ENCODE measurements around the gene TYMS. TPM values are rescaled to one million over a fixed set of nuclear protein-coding genes. Genes with fewer than 3 reads are reported as not detected.

TYMS gene
- total and polyA plus RNA-seq, 2 donors (not counting 1 experiment from before 2014, with no cell fraction given) = 0.34 to 1.1 TPM

DNA sequence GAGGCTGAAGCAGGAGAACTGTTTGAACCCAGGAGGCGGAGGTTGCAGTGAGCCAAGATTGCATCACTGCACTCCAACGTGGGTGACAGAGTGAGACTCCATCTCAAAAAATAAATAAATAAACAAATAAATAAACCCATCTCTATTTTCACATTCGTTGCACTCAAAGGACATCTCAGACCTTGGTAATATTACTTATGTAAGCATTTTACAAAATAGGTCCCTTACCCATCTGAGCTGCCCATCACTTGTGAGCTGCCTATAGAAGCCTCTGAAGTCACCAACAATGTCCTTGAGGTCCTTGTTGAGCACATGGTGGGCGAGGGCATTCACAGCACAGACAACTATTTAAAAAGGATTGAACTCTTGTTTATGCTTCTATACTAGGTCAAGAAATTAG is 39.6 kb downstream of the TYMS start:
- Mint-ChIP-seq H3K27me3 (no peaks in the 10 kb centered on the region), H3K4me1 (no peaks in the 10 kb centered on the region), H3K4me3 (no peak overlapping the region), H3K27ac (no peak overlapping the region), H3K9me3 (ENCODE audit: insufficient read depth) (no peaks in the 10 kb centered on the region)
- no peaks in the 10 kb centered on the region for H3K27me3 ChIP-seq (replicated peaks in 1 of 4; ENCODE audit: control extremely low read depth in 1 of 4, control insufficient read depth in 3 of 4, insufficient read depth in 4 of 4, low read length in 3 of 4)
- intact Hi-C loops (cut with micrococcal nuclease) = no loop called here
- no peak for ATAC-seq (ENCODE audit: low read depth)
- TF ChIP-seq, protein P1, sequence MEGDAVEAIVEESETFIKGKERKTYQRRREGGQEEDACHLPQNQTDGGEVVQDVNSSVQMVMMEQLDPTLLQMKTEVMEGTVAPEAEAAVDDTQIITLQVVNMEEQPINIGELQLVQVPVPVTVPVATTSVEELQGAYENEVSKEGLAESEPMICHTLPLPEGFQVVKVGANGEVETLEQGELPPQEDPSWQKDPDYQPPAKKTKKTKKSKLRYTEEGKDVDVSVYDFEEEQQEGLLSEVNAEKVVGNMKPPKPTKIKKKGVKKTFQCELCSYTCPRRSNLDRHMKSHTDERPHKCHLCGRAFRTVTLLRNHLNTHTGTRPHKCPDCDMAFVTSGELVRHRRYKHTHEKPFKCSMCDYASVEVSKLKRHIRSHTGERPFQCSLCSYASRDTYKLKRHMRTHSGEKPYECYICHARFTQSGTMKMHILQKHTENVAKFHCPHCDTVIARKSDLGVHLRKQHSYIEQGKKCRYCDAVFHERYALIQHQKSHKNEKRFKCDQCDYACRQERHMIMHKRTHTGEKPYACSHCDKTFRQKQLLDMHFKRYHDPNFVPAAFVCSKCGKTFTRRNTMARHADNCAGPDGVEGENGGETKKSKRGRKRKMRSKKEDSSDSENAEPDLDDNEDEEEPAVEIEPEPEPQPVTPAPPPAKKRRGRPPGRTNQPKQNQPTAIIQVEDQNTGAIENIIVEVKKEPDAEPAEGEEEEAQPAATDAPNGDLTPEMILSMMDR (IDR thresholded peaks at IDR 0.05) = no peak
- TF ChIP-seq EZH2 (IDR thresholded peaks at IDR 0.05; ENCODE audit: borderline replicate concordance, insufficient read depth, low read depth, low read length, poor library complexity, severe bottlenecking) = no peak
- H3K4me2 ChIP-seq (replicated peaks; ENCODE audit: low read depth, low read length, poor library complexity, severe bottlenecking) = no peak overlapping the region
- no peaks in the 10 kb centered on the region for H3K4me1 ChIP-seq (ENCODE audit: control insufficient read depth in 2 of 2, insufficient read depth in 2 of 2, low read length in 2 of 2)
- no peak overlapping the region for H3K27ac ChIP-seq (ENCODE audit: low read length in 2 of 2)
- WGBS (ENCODE audit: insufficient coverage) = 100% methylated on average over 1 of the region's 4 CpGs
- H3K79me2 ChIP-seq (ENCODE audit: control insufficient read depth, insufficient read depth, low read length) = no peaks in the 10 kb centered on the region
- CTCF ChIA-PET = no interaction called here
- H3K4me3 ChIP-seq (ENCODE audit: control extremely low read depth in 1 of 5, extremely low read depth in 1 of 5, insufficient read depth in 1 of 5, low read depth in 2 of 5, low read length in 4 of 5) = no peak overlapping the region
- H4K20me1 ChIP-seq (ENCODE audit: control insufficient read depth, insufficient read depth, low read length, poor library complexity, severe bottlenecking) = no peaks in the 10 kb centered on the region
- POLR2A ChIA-PET = no interaction called here
- no peak overlapping the region for H2AFZ ChIP-seq (ENCODE audit: insufficient read depth, low read depth, low read length, poor library complexity, severe bottlenecking)
- H3K36me3 ChIP-seq (replicated peaks in 1 of 2; ENCODE audit: control extremely low read depth in 1 of 2, control insufficient read depth in 1 of 2, extremely low read depth in 1 of 2, insufficient read depth in 2 of 2, low read length in 1 of 2) = no peaks in the 10 kb centered on the region
- H3K9me3 ChIP-seq (ENCODE audit: control extremely low read depth in 1 of 3, control insufficient read depth in 2 of 3, insufficient read depth in 1 of 3, low read length in 2 of 3) = no peaks in the 10 kb centered on the region
- H3K9ac ChIP-seq (ENCODE audit: low read length) = no peak overlapping the region
- DNase-seq = no peak

DNA sequence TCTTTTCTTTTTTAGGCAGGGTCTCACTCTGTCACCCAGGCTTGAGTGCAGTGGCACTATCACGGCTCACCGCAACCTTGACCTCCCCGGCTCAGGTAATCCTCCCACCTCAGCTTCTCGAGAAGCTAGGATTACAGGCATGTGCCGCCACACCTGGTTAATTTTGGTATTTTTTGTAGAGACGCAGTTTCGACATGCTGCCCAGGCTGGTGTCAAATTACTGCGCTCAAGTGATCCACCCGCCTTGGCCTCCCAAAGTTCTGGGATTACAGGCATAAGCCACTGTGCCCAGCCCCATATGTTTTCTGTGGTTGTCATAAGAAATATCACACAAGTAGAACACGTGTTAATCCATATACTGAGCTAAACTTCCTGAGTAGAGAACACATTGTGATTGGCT is 40.3 kb downstream of the TYMS start:
- Mint-ChIP-seq H3K4me1 (no peaks in the 10 kb centered on the region), H3K9me3 (ENCODE audit: insufficient read depth) (no peaks in the 10 kb centered on the region), H3K4me3 (no peak overlapping the region), H3K27ac (no peak overlapping the region), H3K27me3 (no peaks in the 10 kb centered on the region)
- CTCF ChIA-PET = no interaction called here
- POLR2A ChIA-PET = no interaction called here
- no peaks in the 10 kb centered on the region for H3K27me3 ChIP-seq (replicated peaks in 1 of 4; ENCODE audit: control extremely low read depth in 1 of 4, control insufficient read depth in 3 of 4, insufficient read depth in 4 of 4, low read length in 3 of 4)
- H3K9ac ChIP-seq (ENCODE audit: low read length) = no peak overlapping the region
- no peaks in the 10 kb centered on the region for H3K4me1 ChIP-seq (ENCODE audit: control insufficient read depth in 2 of 2, insufficient read depth in 2 of 2, low read length in 2 of 2)
- ATAC-seq (ENCODE audit: low read depth) (no peak), DNase-seq (no peak)
- TF ChIP-seq EZH2 (IDR thresholded peaks at IDR 0.05; ENCODE audit: borderline replicate concordance, insufficient read depth, low read depth, low read length, poor library complexity, severe bottlenecking) = no peak
- TF ChIP-seq, protein P1 (IDR thresholded peaks at IDR 0.05) = no peak
- no peaks in the 10 kb centered on the region for H3K79me2 ChIP-seq (ENCODE audit: control insufficient read depth, insufficient read depth, low read length)
- H3K4me3 ChIP-seq (ENCODE audit: control extremely low read depth in 1 of 5, extremely low read depth in 1 of 5, insufficient read depth in 1 of 5, low read depth in 2 of 5, low read length in 4 of 5) = no peak overlapping the region
- H3K4me2 ChIP-seq (replicated peaks; ENCODE audit: low read depth, low read length, poor library complexity, severe bottlenecking) = no peak overlapping the region
- WGBS (ENCODE audit: insufficient coverage) = 75% methylated on average over 4 of the region's 10 CpGs
- H2AFZ ChIP-seq (ENCODE audit: insufficient read depth, low read depth, low read length, poor library complexity, severe bottlenecking) = no peak overlapping the region
- no peaks in the 10 kb centered on the region for H3K36me3 ChIP-seq (replicated peaks in 1 of 2; ENCODE audit: control extremely low read depth in 1 of 2, control insufficient read depth in 1 of 2, extremely low read depth in 1 of 2, insufficient read depth in 2 of 2, low read length in 1 of 2)
- no peak overlapping the region for H3K27ac ChIP-seq (ENCODE audit: low read length in 2 of 2)
- no peaks in the 10 kb centered on the region for H4K20me1 ChIP-seq (ENCODE audit: control insufficient read depth, insufficient read depth, low read length, poor library complexity, severe bottlenecking)
- intact Hi-C loops (cut with micrococcal nuclease) = no loop called here
- no peaks in the 10 kb centered on the region for H3K9me3 ChIP-seq (ENCODE audit: control extremely low read depth in 1 of 3, control insufficient read depth in 2 of 3, insufficient read depth in 1 of 3, low read length in 2 of 3)
